D721Med (cell line): Measurements from ENCODE around the gene MADD.

Experiments used
- DNase-seq: peaks from one replicate; pipeline ENCODE4 v3.0.0; 2011; ENCODE audit warnings: low spot score; ENCODE audit not compliant: insufficient read length
- FAIRE-seq: peaks from 2 replicates; lab custom pipeline; 2011; peaks lifted over from hg19 to GRCh38; lab: Jason Lieb, UNC
- TF ChIP-seq, protein P1 (sequence below): IDR thresholded peaks from 2 replicates; pipeline ENCODE4 v1.5.1; 2012; ENCODE audit warnings: mild to moderate bottlenecking, control low read depth; ENCODE audit not compliant: insufficient read depth; ENCODE audit errors: missing control alignments

The MADD gene

GRCh38 chr11:47357985-47358730 is 88.2 kb downstream of the MADD start:
- FAIRE-seq (no peak), DNase-seq (no peak)
- TF ChIP-seq, protein P1, sequence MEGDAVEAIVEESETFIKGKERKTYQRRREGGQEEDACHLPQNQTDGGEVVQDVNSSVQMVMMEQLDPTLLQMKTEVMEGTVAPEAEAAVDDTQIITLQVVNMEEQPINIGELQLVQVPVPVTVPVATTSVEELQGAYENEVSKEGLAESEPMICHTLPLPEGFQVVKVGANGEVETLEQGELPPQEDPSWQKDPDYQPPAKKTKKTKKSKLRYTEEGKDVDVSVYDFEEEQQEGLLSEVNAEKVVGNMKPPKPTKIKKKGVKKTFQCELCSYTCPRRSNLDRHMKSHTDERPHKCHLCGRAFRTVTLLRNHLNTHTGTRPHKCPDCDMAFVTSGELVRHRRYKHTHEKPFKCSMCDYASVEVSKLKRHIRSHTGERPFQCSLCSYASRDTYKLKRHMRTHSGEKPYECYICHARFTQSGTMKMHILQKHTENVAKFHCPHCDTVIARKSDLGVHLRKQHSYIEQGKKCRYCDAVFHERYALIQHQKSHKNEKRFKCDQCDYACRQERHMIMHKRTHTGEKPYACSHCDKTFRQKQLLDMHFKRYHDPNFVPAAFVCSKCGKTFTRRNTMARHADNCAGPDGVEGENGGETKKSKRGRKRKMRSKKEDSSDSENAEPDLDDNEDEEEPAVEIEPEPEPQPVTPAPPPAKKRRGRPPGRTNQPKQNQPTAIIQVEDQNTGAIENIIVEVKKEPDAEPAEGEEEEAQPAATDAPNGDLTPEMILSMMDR = no peak

- FAIRE-seq (no peak), DNase-seq (no peak)
- TF ChIP-seq, protein P1 = no peak
These were observed 88.8 kb downstream of the MADD start for GRCh38 chr11:47358731-47359051.

DNA sequence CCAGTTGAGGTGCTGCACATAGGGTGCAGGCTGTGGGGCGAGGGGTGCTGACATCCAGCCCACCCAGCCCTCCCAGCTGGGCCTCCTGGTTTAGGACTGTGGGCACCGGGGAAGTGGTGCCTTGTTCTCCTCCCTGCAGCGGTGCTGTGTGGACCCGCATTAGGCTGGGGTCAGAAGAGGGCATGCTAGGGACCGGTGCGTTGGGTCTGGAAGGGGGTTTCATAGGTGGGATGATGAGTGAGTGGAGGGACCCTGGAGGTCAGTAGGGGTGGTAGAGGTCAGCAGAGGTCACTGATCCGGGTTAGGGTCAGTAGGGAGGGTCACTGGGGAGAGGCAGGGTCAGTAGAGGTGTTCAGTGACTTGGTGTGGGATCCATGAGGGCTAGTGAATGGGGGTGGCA is 89.2 kb downstream of the MADD start:
- no peak for FAIRE-seq
- DNase-seq = no peak
- TF ChIP-seq, protein P1 = no peak

GRCh38 chr11:47359586-47359985 is 89.7 kb downstream of the MADD start:
- FAIRE-seq (no peak), DNase-seq (no peak)
- TF ChIP-seq, protein P1 = no peak

- TF ChIP-seq, protein P1 = no peak
- FAIRE-seq (no peak), DNase-seq (no peak)
These were observed 90.4 kb downstream of the MADD start for GRCh38 chr11:47360341-47360740.

DNA sequence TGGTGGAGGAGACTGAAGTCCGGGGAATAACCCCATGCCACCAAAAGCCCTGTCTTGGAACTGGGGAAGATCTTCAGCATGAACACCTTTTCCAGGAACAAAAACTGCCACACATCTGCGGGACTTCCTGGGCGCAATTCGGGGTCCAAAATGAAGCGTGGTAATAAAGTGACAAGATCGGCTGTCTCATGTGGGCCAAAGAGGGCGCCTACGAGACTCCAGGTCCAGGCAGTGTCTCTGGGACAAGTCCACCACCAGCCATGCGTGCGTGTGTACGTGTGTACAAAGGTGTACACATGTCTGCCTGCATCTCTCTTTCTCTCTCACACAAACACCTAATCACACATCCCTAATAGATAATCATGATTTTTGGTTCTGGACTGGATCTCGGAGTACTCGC is 91.5 kb downstream of the MADD start:
- FAIRE-seq = no peak
- no peak for DNase-seq
- TF ChIP-seq, protein P1 = no peak

- DNase-seq = no peak
- no peak for FAIRE-seq
- TF ChIP-seq, protein P1 = no peak
These were observed 96.1 kb downstream of the MADD start for GRCh38 chr11:47366020-47366490.
